Kasumi-1 (cell line): ENCODE results near the gene MPRIP.
A peak's percentile ranks its signal among the peaks of the same experiment; 100 is the strongest.

Experiments used
- DNase-seq, 2 experiments: peaks; one replicate each; lab custom pipeline; 2025; lab: John Stamatoyannopoulos, UW

The MPRIP gene

GRCh38 chr17:17050346-17051345 lies 8.4 kb downstream of the MPRIP start:
- no peak for DNase-seq

GRCh38 chr17:17051380-17051779 lies 9.1 kb downstream of the MPRIP start:
- DNase-seq: no peak

GRCh38 chr17:17051791-17052461 lies 9.7 kb downstream of the MPRIP start:
- DNase-seq: no peak

GRCh38 chr17:17052462-17053221 lies 10.4 kb downstream of the MPRIP start:
- no peak for DNase-seq

GRCh38 chr17:17053446-17054379 lies 11.5 kb downstream of the MPRIP start:
- no peak for DNase-seq

GRCh38 chr17:17054636-17055035 lies 12.4 kb downstream of the MPRIP start:
- no peak for DNase-seq

GRCh38 chr17:17055286-17056155 lies 13.3 kb downstream of the MPRIP start:
- no peak for DNase-seq

GRCh38 chr17:17056156-17056539 lies 13.9 kb downstream of the MPRIP start:
- no peak for DNase-seq

- no peak for DNase-seq
These were observed 14.8 kb downstream of the MPRIP start for GRCh38 chr17:17057057-17057551.

GRCh38 chr17:17058304-17058703 lies 16.0 kb downstream of the MPRIP start:
- no peak for DNase-seq

GRCh38 chr17:17059301-17059890 lies 17.1 kb downstream of the MPRIP start:
- DNase-seq: no peak

GRCh38 chr17:17060001-17060922 lies 18.0 kb downstream of the MPRIP start:
- DNase-seq: no peak

GRCh38 chr17:17060930-17061329 lies 18.7 kb downstream of the MPRIP start:
- DNase-seq: no peak

GRCh38 chr17:17061516-17061915 lies 19.3 kb downstream of the MPRIP start:
- no peak for DNase-seq

- no peak for DNase-seq
These were observed 20.1 kb downstream of the MPRIP start for GRCh38 chr17:17062356-17062755.

GRCh38 chr17:17062866-17063265 lies 20.6 kb downstream of the MPRIP start:
- DNase-seq: peak in 1 of 2 experiments; percentile 2

- no peak for DNase-seq
These were observed 21.4 kb downstream of the MPRIP start for GRCh38 chr17:17063546-17064122.

GRCh38 chr17:17064322-17064721 lies 22.1 kb downstream of the MPRIP start:
- no peak for DNase-seq
